Lung (tissue), 12 donors: ENCODE measurements around the gene CGNL1. TPM values are rescaled to one million over a fixed set of nuclear protein-coding genes. Genes with fewer than 3 reads are reported as not detected.
A peak's percentile ranks its signal among the peaks of the same experiment; 100 is the strongest.

Experiments
- ATAC-seq: fragments of 200-7000 bp; cut with Tn5 transposase; one replicate; pipeline ENCODE4 v1.9.1; 2020; ENCODE audit warnings: moderate number of reproducible peaks; ENCODE audit not compliant: insufficient read depth, low FRiP score
- DNase-seq, 3 donors: peaks; one replicate each; pipeline ENCODE4 v3.0.0-alpha.2; 2013 to 2017
- H3K27ac ChIP-seq, 2 donors: one replicate each; pipeline ENCODE4 v1.5.1; 2013; ENCODE audit warnings: mild to moderate bottlenecking in 2 of 2, moderate library complexity in 2 of 2, control low read depth in 1 of 2, inconsistent platforms in 1 of 2, low read depth in 1 of 2, low read length in 1 of 2
- H3K27me3 ChIP-seq, 3 donors: one replicate each; pipeline ENCODE4 v1.5.1; 2013; ENCODE audit warnings: low read length in 2 of 3; ENCODE audit not compliant: control insufficient read depth in 3 of 3, insufficient read depth in 3 of 3
- H3K36me3 ChIP-seq, 4 donors: one replicate each; pipeline ENCODE4 v1.5.1; 2013; ENCODE audit warnings: low read length in 4 of 4, mild to moderate bottlenecking in 1 of 4, moderate library complexity in 1 of 4; ENCODE audit not compliant: control insufficient read depth in 4 of 4, insufficient read depth in 4 of 4
- H3K4me1 ChIP-seq, 5 donors: one replicate each; pipeline ENCODE4 v1.5.1; 2013; ENCODE audit warnings: low read length in 5 of 5, mild to moderate bottlenecking in 2 of 5, moderate library complexity in 1 of 5; ENCODE audit not compliant: control insufficient read depth in 5 of 5, insufficient read depth in 5 of 5
- H3K4me3 ChIP-seq: one replicate; pipeline ENCODE4 v1.5.1; 2013; ENCODE audit warnings: mild to moderate bottlenecking, control low read depth, moderate library complexity
- H3K9ac ChIP-seq, 2 donors: one replicate each; pipeline ENCODE4 v1.5.1; 2013; ENCODE audit warnings: low read length in 2 of 2, control low read depth in 1 of 2; ENCODE audit not compliant: insufficient read depth in 1 of 2
- H3K9me3 ChIP-seq, 4 donors: one replicate each; pipeline ENCODE4 v1.5.1; 2013; ENCODE audit warnings: low read length in 3 of 4, mild to moderate bottlenecking in 1 of 4, moderate library complexity in 1 of 4; ENCODE audit not compliant: control insufficient read depth in 4 of 4, insufficient read depth in 3 of 4
- WGBS, 2 donors: extraction: QIAGEN DNeasy Blood & Tissue Kit; methylation state at CpG; one replicate each; pipeline ENCODE4 v1.1.7; 2013; 5-methylcytosine and 5-hydroxymethylcytosine counted together
- polyA plus RNA-seq, 2 donors: library from polyadenylated mRNA; stranded (reverse); fragments of 200-250 nt; gene quantifications; one replicate each; pipeline ENCODE4 v1.2.1, GENCODE V29; 2013
- total RNA-seq, 2 donors: library from RNA; depleted of rRNA in 1 of 2; stranded (reverse); fragments of >200 nt in 1 of 2; gene quantifications; one replicate each; pipeline ENCODE4 v1.2.1, GENCODE V29; 2014 to 2021
- TF ChIP-seq, protein P1 (sequence below): IDR thresholded peaks from 2 replicates; pipeline ENCODE4 v1.5.1; 2012; ENCODE audit warnings: mild to moderate bottlenecking; ENCODE audit errors: control extremely low read depth, extremely low read depth
- donor health status: control.
- donor health status: control.
- donor health status: Bipolar disorder and iron deficiency.
- donor health status: healthy.
- donor health status: DM: yes; HTN: yes; CAD: no.

The CGNL1 gene
- total and polyA plus RNA-seq, 4 donors = 9.0 to 42.5 (median 22.9) TPM

DNA sequence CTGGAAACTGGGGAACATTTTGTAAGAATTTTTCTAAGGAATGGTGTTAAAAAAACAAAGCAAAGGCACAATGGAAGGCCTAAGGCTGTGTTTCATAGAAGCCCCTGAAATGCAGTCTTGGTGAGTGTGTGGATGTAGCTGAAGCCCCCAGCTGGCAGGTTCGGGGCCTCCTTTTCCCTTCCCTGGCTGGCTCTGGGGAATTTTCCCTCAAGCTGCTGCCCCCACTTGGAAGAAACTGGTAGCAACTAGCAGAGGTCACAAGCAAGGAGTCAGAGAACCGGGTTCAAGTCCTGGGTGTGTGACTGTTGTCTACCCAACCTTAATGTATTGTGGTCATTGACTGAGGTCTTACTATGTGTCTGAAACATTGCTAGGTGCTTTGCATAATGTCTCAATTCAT lies 130.1 kb downstream of the CGNL1 start:
- H3K36me3 ChIP-seq = no peaks in the 10 kb centered on the region
- peaks cover 11 to 53% (median 21%) of the 10 kb centered on the region in 5 donors for H3K4me1 ChIP-seq
- WGBS, 2 donors = 68 to 83% methylated on average over 2 of the region's 2 CpGs
- DNase-seq (no peak), ATAC-seq (no peak)
- TF ChIP-seq, protein P1, sequence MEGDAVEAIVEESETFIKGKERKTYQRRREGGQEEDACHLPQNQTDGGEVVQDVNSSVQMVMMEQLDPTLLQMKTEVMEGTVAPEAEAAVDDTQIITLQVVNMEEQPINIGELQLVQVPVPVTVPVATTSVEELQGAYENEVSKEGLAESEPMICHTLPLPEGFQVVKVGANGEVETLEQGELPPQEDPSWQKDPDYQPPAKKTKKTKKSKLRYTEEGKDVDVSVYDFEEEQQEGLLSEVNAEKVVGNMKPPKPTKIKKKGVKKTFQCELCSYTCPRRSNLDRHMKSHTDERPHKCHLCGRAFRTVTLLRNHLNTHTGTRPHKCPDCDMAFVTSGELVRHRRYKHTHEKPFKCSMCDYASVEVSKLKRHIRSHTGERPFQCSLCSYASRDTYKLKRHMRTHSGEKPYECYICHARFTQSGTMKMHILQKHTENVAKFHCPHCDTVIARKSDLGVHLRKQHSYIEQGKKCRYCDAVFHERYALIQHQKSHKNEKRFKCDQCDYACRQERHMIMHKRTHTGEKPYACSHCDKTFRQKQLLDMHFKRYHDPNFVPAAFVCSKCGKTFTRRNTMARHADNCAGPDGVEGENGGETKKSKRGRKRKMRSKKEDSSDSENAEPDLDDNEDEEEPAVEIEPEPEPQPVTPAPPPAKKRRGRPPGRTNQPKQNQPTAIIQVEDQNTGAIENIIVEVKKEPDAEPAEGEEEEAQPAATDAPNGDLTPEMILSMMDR = no peak
- peak overlapping the region; percentile 55 to 93 for H3K27ac ChIP-seq
- H3K4me3 ChIP-seq = no peak overlapping the region
- no peak overlapping the region for H3K9ac ChIP-seq
- no peaks in the 10 kb centered on the region for H3K27me3 ChIP-seq
- no peaks in the 10 kb centered on the region for H3K9me3 ChIP-seq

GRCh38 chr15:57507111-57507510 lies 130.8 kb downstream of the CGNL1 start:
- no peak overlapping the region for H3K9ac ChIP-seq
- H3K4me1 ChIP-seq = peaks cover 11 to 47% (median 21%) of the 10 kb centered on the region in 5 donors

DNA sequence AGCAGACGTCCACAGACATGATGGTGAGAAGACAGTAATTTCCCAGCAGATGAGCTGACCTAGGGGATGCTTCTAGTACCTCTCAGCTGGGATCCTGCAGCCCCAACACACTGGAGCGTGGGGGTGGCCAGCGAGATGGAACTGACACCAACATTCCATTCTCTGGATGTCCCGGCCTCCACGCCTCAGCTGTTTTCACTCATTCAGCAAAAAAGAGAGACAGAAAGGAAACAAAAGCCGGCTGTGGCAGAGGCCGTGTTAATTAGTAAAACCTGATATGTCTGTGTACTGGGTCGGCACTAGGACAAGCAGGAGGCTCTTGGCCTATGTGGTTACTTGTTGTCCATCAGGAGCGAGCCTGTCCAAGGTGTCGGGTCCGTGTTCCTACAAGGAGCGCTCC lies 132.8 kb downstream of the CGNL1 start:
- peak; percentile 55 to 59 (median 56) for DNase-seq
- no peaks in the 10 kb centered on the region for H3K36me3 ChIP-seq
- no peak overlapping the region for H3K4me3 ChIP-seq
- peaks cover 8 to 42% (median 18%) of the 10 kb centered on the region in 5 donors for H3K4me1 ChIP-seq
- 81 to 83% methylated on average over 12 of the region's 12 CpGs for WGBS, 2 donors
- TF ChIP-seq, protein P1 = no peak
- H3K9me3 ChIP-seq = no peaks in the 10 kb centered on the region
- no peak for ATAC-seq
- H3K9ac ChIP-seq = no peak overlapping the region
- H3K27me3 ChIP-seq = no peaks in the 10 kb centered on the region
- peak overlapping the region in 1 of 2 donors; percentile 44 for H3K27ac ChIP-seq

More at GRCh38 chr15:57507111-57507510, 130.8 kb downstream of the CGNL1 start:
- Histone ChIP-seq H3K36me3 (no peaks in the 10 kb centered on the region), H3K4me3 (no peak overlapping the region), H3K27ac (no peak overlapping the region), H3K27me3 (no peaks in the 10 kb centered on the region), H3K9me3 (no peaks in the 10 kb centered on the region)
- no peak for ATAC-seq
- no peak for DNase-seq
- 88 to 89% methylated on average over 2 of the region's 2 CpGs for WGBS, 2 donors
- TF ChIP-seq, protein P1 = no peak

DNA sequence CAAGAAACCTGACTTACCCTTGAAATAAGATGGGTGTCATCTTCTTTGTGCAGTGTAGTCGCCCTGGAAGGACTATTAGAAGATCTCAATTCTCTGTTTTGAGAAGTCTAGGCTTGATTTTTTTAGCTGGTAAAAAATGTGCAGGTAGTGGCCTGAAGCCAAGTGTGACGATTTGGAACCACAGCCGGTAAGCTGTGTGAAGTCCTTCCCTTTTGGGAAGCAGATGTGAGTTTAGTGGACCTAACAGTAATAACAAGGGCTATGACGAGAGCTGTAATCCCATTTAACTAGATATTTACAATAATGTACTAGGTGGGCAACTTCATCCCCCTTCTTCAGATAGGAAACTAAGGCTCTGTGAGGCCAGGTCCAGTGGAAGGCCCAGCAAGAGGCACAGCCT lies 133.7 kb downstream of the CGNL1 start:
- WGBS, 2 donors = 34 to 48% methylated on average over 4 of the region's 4 CpGs
- TF ChIP-seq, protein P1 = no peak
- peaks cover 8 to 35% (median 14%) of the 10 kb centered on the region in 5 donors for H3K4me1 ChIP-seq
- H3K4me3 ChIP-seq = no peak overlapping the region
- no peak overlapping the region for H3K9ac ChIP-seq
- ATAC-seq (no peak), DNase-seq (no peak)
- H3K36me3 ChIP-seq = no peaks in the 10 kb centered on the region
- H3K9me3 ChIP-seq = no peaks in the 10 kb centered on the region
- no peaks in the 10 kb centered on the region for H3K27me3 ChIP-seq
- H3K27ac ChIP-seq = peak overlapping the region in 1 of 2 donors; percentile 17
